Measurements from ENCODE around the gene PROZ. TPM values are rescaled to one million over a fixed set of nuclear protein-coding genes. Genes with fewer than 3 reads are reported as not detected.

The PROZ gene
- total and polyA plus RNA-seq, 9 of the 15 experiments (the other 6 are each of a cell fraction or from before 2014, with no cell fraction given) = not detected

GRCh38 chr13:113150550-113151365, 7.7 kb upstream of the PROZ start:
- Histone ChIP-seq H2AFZ (ENCODE audit: low read depth, low read length) (no peak overlapping the region), H3K4me3 (no peak overlapping the region), H3K4me2 (ENCODE audit: insufficient read depth, low read length) (no peak overlapping the region), H3K9me3 (replicated peaks; ENCODE audit: control insufficient read depth, insufficient read depth, low read depth, low read length) (no peaks in the 10 kb centered on the region), H3K79me2 (ENCODE audit: control insufficient read depth, insufficient read depth, low read length) (no peaks in the 10 kb centered on the region), H3K9me1 (ENCODE audit: control insufficient read depth, insufficient read depth, low read length) (no peaks in the 10 kb centered on the region), H4K20me1 (replicated peaks; ENCODE audit: control insufficient read depth, insufficient read depth, low read length) (no peaks in the 10 kb centered on the region), H3K36me3 (ENCODE audit: control insufficient read depth, insufficient read depth, low read length) (no peaks in the 10 kb centered on the region), H3K9ac (ENCODE audit: insufficient read depth in 1 of 2, low read depth in 2 of 2, low read length in 2 of 2) (no peak overlapping the region), H3K27me3 (ENCODE audit: control insufficient read depth in 2 of 2, insufficient read depth in 2 of 2, low read length in 2 of 2) (peaks cover 8 to 24% of the 10 kb centered on the region in 2 experiments; a peak in 4 of 5 replicates), H3K27ac (ENCODE audit: extremely low read depth, low read depth, low read length) (no peak overlapping the region), H3K4me1 (replicated peaks in 1 of 2; ENCODE audit: control insufficient read depth in 2 of 2, insufficient read depth in 2 of 2, low read length in 2 of 2) (peaks cover 16 to 25% of the 10 kb centered on the region in 2 experiments; a peak in 4 of 5 replicates)
- in situ Hi-C loops (cut with MboI) (no loop called here), intact Hi-C loops (cut with micrococcal nuclease) (no loop called here)
- 54% methylated on average over 11 of the region's 31 CpGs for WGBS (ENCODE audit: insufficient coverage, low coverage, missing lambda C conversion rate)
- BruUV-seq (replicated peaks) = no TSS peak
- DNase-seq (ENCODE audit: extremely low read depth in 1 of 4, low spot score in 3 of 4) = no peak
- no peak for ATAC-seq
- TF ChIP-seq SMC3 (conservative IDR thresholded peaks at IDR 0.05; ENCODE audit: insufficient read depth, low read depth, low read length) = no peak
- TF ChIP-seq CHD4 (IDR thresholded peaks at IDR 0.05; ENCODE audit: insufficient read depth, insufficient replicate concordance, low read depth, low read length, poor library complexity, severe bottlenecking) = no peak
- no peak for FAIRE-seq
- CTCF ChIA-PET (ENCODE audit: low intra/inter-chr PET ratio) = no interaction called here
- POLR2A ChIA-PET = interaction anchor here (0.9 kb wide), 1 partner anchor 58 kb away, joined by 4 read pairs; the partner anchor contains the start of genes CUL4A and PCID2

Measured in K562 (cell line).